Fibroblast of the aortic adventitia (primary cell): Measurements from ENCODE around the gene GNPTG. TPM values are rescaled to one million over a fixed set of nuclear protein-coding genes. Genes with fewer than 3 reads are reported as not detected.
A peak's percentile ranks its signal among the peaks of the same experiment; 100 is the strongest.

Source experiments
- DNase-seq: peaks from one replicate; pipeline ENCODE4 v3.0.0-alpha.2; 2010; ENCODE audit warnings: low read depth
- H3K4me3 ChIP-seq: 2 replicates; pipeline ENCODE4 v1.5.1; 2011; ENCODE audit warnings: low read depth, mild to moderate bottlenecking, control low read depth, low read length, moderate library complexity
- total RNA-seq: library from RNA; depleted of rRNA; stranded (reverse); fragments of >200 nt; gene quantifications from 2 replicates; pipeline ENCODE4 v1.2.3, GENCODE V29; 2012; ENCODE audit warnings: low replicate concordance
- TF ChIP-seq, protein P1 (sequence below): IDR thresholded peaks from 2 replicates; pipeline ENCODE4 v1.5.1; 2011; ENCODE audit warnings: mild to moderate bottlenecking, low read length, control low read depth, inconsistent platforms; ENCODE audit not compliant: insufficient read depth

GNPTG gene
- total RNA-seq, 1 donor = 36.3 TPM

GRCh38 chr16:1403036-1403435, 51.3 kb downstream of the GNPTG start:
- DNase-seq = no peak
- H3K4me3 ChIP-seq = no peak overlapping the region
- TF ChIP-seq, protein P1, sequence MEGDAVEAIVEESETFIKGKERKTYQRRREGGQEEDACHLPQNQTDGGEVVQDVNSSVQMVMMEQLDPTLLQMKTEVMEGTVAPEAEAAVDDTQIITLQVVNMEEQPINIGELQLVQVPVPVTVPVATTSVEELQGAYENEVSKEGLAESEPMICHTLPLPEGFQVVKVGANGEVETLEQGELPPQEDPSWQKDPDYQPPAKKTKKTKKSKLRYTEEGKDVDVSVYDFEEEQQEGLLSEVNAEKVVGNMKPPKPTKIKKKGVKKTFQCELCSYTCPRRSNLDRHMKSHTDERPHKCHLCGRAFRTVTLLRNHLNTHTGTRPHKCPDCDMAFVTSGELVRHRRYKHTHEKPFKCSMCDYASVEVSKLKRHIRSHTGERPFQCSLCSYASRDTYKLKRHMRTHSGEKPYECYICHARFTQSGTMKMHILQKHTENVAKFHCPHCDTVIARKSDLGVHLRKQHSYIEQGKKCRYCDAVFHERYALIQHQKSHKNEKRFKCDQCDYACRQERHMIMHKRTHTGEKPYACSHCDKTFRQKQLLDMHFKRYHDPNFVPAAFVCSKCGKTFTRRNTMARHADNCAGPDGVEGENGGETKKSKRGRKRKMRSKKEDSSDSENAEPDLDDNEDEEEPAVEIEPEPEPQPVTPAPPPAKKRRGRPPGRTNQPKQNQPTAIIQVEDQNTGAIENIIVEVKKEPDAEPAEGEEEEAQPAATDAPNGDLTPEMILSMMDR = no peak

DNA sequence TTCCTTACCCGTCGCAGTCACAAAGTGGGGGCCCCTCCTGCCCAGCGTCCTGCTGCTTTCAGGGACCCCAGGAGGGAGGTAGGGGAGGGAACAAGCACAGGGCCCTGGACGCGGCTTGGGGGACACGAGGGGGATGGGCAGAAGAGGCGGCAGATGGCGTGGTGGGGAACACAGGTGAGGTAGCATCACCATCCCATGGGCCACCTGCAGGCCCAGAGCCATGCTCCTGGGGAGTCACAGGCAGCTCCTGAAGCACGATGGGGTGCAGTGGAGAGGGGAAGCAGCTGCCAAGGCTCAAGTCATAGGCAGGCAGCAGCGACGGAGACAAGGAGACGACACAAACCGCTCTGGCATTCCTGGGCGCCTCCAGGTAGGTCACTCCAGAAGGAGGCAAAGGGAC, 52.0 kb downstream of the GNPTG start:
- H3K4me3 ChIP-seq = no peak overlapping the region
- TF ChIP-seq, protein P1 = no peak
- no peak for DNase-seq

- peak; percentile 43 for DNase-seq
- H3K4me3 ChIP-seq = peak overlapping the region; percentile 28
- TF ChIP-seq, protein P1 = no peak
Observed at GRCh38 chr16:1407753-1408152, 56.0 kb downstream of the GNPTG start.

DNA sequence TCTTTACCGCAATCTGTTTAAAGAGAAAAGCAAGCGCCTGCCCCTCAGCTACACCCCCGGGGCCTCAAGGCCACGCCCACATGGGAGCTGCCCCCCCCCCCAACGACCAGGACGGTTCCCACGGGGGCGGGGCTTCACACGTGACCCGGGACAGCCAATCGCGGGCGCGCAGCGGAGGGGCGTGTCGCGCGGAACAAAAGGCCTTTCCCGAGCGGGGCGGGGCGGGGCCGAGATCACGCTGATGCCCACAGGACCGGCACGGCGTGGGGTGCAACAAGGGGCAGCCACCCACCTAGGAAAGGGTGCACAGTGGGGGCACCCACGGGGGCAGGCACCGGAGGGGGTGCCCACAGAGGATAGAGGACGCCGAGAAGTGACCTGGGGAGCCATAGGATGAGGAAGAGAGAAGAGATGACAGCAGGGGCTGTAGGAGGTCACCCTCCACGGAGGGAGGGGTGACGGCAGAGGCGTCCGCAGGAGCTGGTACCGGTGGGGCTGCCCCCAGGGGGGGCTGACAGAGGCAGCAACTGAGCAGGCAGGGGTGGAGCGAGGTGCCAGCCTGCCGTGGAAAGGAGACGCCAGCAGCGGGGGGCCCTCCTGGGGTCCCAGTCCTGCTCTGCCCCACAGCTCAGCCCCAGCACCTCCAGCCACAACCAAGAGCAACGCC, 56.6 kb downstream of the GNPTG start:
- TF ChIP-seq, protein P1 = no peak
- peak; percentile 82 for DNase-seq
- H3K4me3 ChIP-seq = peak overlapping the region; percentile 70

GRCh38 chr16:1412847-1413246, 61.1 kb downstream of the GNPTG start:
- TF ChIP-seq, protein P1 = no peak
- H3K4me3 ChIP-seq = no peak overlapping the region
- DNase-seq = no peak

Other genes starting within 250 kb of the GNPTG start
- 2.7 TPM in 1 of 2 replicates, not detected in the other for gene CACNA1H, start 198.8 kb upstream of the GNPTG start, total RNA-seq
- not detected in 2 replicates for gene TPSG1, start 126.7 kb upstream of the GNPTG start, total RNA-seq
- not detected in 2 replicates for gene TPSB2, start 121.7 kb upstream of the GNPTG start, total RNA-seq
- gene TPSAB1, start 111.2 kb upstream of the GNPTG start, total RNA-seq = not detected in 2 replicates
- not detected in 2 replicates for gene TPSD1, start 95.9 kb upstream of the GNPTG start, total RNA-seq
- gene UBE2I, start 42.3 kb upstream of the GNPTG start, total RNA-seq = 39.8 and 70.3 TPM in 2 replicates
- 0.09 TPM in 1 of 2 replicates, not detected in the other for gene BAIAP3, start 18.3 kb upstream of the GNPTG start, total RNA-seq
- gene TSR3, start 53 bp upstream of the GNPTG start, total RNA-seq = 49.3 and 73.3 TPM in 2 replicates
- gene UNKL, start 62.8 kb downstream of the GNPTG start, total RNA-seq = 11.5 and 15.6 TPM in 2 replicates
- 10.3 and 20.1 TPM in 2 replicates for gene UQCC4, start 68.8 kb downstream of the GNPTG start, total RNA-seq
- gene PERCC1, start 79.1 kb downstream of the GNPTG start, total RNA-seq = not detected in 2 replicates
- 0.36 and 0.41 TPM in 2 replicates for gene CCDC154, start 92.6 kb downstream of the GNPTG start, total RNA-seq
- 64.8 and 432 TPM in 2 replicates for gene CLCN7, start 123.1 kb downstream of the GNPTG start, total RNA-seq
- gene PTX4, start 137.0 kb downstream of the GNPTG start, total RNA-seq = not detected in 2 replicates
- gene TELO2, start 141.4 kb downstream of the GNPTG start, total RNA-seq = 23.5 and 29.1 TPM in 2 replicates
- gene TMEM204, start 181.7 kb downstream of the GNPTG start, total RNA-seq = 5.0 and 22.1 TPM in 2 replicates